HT1080 (cell line): ENCODE data around the gene SLC36A4. TPM values are rescaled to one million over a fixed set of nuclear protein-coding genes. Genes with fewer than 3 reads are reported as not detected.
A peak's percentile ranks its signal among the peaks of the same experiment; 100 is the strongest.
"Not testable (repeated sequence)": the region's sequence is repeated elsewhere in the genome, so short reads cannot be mapped to it uniquely, and the experiment has no call there.

Experiments used
- DNase-seq: peaks from one replicate; pipeline ENCODE4 v3.0.0-alpha.2; 2015; ENCODE audit warnings: low read depth
- total RNA-seq: library from RNA; depleted of rRNA; stranded (reverse); fragments of >200 nt; shearing (Covaris generic); gene quantifications from 2 replicates; pipeline ENCODE4 v1.2.3, GENCODE V29; 2014

Gene SLC36A4
- total RNA-seq, 1 experiment from 2014 or later = 8.5 TPM

- DNase-seq = no peak
These were observed 3.0 kb downstream of the SLC36A4 start for GRCh38 chr11:93194673-93195291.

- DNase-seq = no peak
These were observed 4.1 kb downstream of the SLC36A4 start for GRCh38 chr11:93193731-93194130.

GRCh38 chr11:93192163-93192562 is 5.6 kb downstream of the SLC36A4 start:
- no peak for DNase-seq

- DNase-seq = no peak
These were observed 8.3 kb downstream of the SLC36A4 start for GRCh38 chr11:93189462-93189861.

GRCh38 chr11:93188726-93189125 is 9.1 kb downstream of the SLC36A4 start:
- DNase-seq = no peak

GRCh38 chr11:93187290-93187689 is 10.5 kb downstream of the SLC36A4 start:
- DNase-seq = no peak

- DNase-seq = not testable (repeated sequence)
These were observed 19.9 kb downstream of the SLC36A4 start for GRCh38 chr11:93177891-93178290.

GRCh38 chr11:93169950-93170561 is 27.7 kb downstream of the SLC36A4 start:
- DNase-seq = peak; percentile 6

GRCh38 chr11:93169143-93169542 is 28.6 kb downstream of the SLC36A4 start:
- no peak for DNase-seq

GRCh38 chr11:93166862-93167261 is 30.9 kb downstream of the SLC36A4 start:
- DNase-seq = no peak

GRCh38 chr11:93166194-93166593 is 31.6 kb downstream of the SLC36A4 start:
- DNase-seq = no peak

GRCh38 chr11:93160808-93161207 is 37.0 kb downstream of the SLC36A4 start:
- DNase-seq = no peak

GRCh38 chr11:93160156-93160555 is 37.6 kb downstream of the SLC36A4 start:
- DNase-seq = no peak

- no peak for DNase-seq
These were observed 38.1 kb downstream of the SLC36A4 start for GRCh38 chr11:93159721-93160120.

- DNase-seq = no peak
These were observed 42.1 kb downstream of the SLC36A4 start for GRCh38 chr11:93155738-93156137.

GRCh38 chr11:93145390-93145915 is 52.3 kb downstream of the SLC36A4 start:
- DNase-seq = no peak

- no peak for DNase-seq
These were observed 54.0 kb downstream of the SLC36A4 start for GRCh38 chr11:93143800-93144199.

GRCh38 chr11:93143186-93143585 is 54.6 kb downstream of the SLC36A4 start:
- DNase-seq = no peak

- no peak for DNase-seq
These were observed 64.2 kb downstream of the SLC36A4 start for GRCh38 chr11:93133488-93134109.

GRCh38 chr11:93132836-93133235 is 65.0 kb downstream of the SLC36A4 start:
- DNase-seq = no peak

GRCh38 chr11:93131709-93132108 is 66.1 kb downstream of the SLC36A4 start:
- no peak for DNase-seq

- DNase-seq = no peak
These were observed 69.2 kb downstream of the SLC36A4 start for GRCh38 chr11:93128574-93128973.
